ENCODE data around the gene MDFIC.

MDFIC gene

DNA sequence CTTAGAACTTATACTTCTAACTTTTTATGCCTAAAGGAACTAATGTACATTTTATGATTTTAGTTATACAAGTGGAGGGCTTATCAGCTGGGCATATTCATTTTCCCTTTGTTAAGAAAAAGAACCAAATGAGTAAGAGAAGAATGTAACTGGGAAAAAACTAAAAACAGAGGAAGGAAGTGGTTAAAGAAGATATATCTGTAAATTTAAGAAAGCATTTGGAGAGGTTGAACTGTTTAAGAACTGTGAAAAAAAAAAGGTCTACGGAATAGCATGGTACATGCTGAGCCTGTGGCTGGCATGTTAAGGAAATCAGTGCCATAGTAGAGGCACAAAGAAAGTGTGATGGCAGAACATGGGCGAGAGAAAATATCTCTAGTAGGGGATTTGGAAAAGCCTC, 6.2 kb downstream of the MDFIC start:
- no peak for ATAC-seq

DNA sequence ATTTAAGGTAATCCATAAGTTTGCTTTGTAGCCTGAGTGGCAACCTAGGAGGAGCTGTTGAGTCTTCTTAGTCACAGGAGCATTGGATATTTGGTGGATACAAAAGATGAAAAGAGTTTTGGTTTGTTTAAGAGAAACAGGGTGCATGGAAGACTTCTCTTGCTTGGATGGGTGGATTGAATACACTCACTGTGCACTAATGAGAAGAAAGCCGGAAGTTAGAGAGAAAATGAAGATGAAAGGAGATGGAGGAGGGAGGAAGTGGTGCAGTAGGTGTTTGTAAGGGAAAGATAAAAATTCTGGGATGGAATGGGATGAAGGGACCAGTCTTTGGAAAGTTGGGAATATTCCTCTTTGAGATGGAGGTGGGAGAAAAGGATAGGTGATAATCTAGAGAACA, 7.7 kb downstream of the MDFIC start:
- no peak for ATAC-seq

- ATAC-seq = no peak
These were observed 8.3 kb downstream of the MDFIC start for GRCh38 chr7:114930107-114930661.

GRCh38 chr7:114930829-114931655, 9.1 kb downstream of the MDFIC start:
- peak; percentile 61 to 68 for ATAC-seq

DNA sequence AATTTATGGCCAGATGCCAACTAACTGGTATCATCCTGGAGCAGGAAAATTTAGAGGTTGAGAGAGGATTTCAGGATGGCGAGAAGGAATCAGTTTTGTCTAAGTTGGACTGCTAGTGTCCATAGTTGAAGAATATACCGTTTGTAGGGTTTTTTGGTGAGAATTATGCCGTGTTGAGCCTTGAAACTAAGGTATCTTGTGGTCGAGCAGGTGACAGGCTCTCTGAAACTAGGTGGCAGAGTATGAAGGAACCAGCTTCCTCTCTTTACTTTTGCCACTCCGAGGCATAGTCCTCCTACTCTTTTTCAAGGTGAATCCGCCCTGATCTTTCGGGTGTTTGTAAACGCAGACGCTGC, 9.7 kb downstream of the MDFIC start:
- ATAC-seq = peak; percentile 83 to 87

- no peak for ATAC-seq
These were observed 11.1 kb downstream of the MDFIC start for GRCh38 chr7:114932991-114933390.

DNA sequence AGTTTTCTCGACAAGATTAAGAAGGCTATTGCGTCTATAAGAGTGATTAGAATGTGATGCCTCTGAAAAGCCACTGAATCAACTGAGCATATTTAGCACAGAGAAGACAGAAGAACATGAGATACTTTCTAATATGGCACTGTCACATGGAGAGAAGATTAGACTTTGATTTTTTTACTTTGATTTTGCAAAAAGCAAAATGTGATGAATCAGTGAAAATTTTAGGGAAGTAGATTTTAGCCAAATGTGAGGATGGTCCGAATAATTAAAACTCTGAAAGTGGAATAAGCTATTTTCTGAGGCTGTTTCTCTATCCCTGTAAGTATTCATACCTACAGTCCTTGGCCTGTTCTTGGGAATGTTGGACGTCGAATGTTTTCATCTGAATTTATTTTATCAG, 11.8 kb downstream of the MDFIC start:
- no peak for ATAC-seq

GRCh38 chr7:114934086-114934485, 12.2 kb downstream of the MDFIC start:
- ATAC-seq = no peak

GRCh38 chr7:114934713-114935112, 12.8 kb downstream of the MDFIC start:
- no peak for ATAC-seq

DNA sequence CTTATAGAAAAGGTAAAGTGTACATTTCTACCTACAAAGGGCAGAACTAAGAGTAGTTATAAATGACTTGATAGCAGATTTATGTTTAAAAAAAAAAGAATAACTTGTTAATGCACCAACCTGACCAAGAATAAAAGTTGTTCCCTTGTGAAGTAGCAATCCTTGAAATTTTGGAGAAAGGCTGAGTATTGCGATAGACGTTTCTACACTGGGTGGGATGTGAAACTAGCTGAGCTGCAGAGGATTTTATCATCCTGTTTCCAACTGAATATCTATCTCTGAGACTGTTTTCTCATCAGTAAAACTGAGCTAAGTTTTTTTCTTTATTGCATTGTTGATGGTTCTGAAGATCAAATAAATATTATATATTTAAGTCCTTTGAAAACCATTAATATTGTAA, 14.6 kb downstream of the MDFIC start:
- no peak for ATAC-seq

- ATAC-seq = no peak
These were observed 15.6 kb downstream of the MDFIC start for GRCh38 chr7:114937446-114937845.

GRCh38 chr7:114938785-114939184, 16.9 kb downstream of the MDFIC start:
- peak; percentile 32 to 44 for ATAC-seq

GRCh38 chr7:114939484-114940097, 17.7 kb downstream of the MDFIC start:
- ATAC-seq = peak; percentile 56 to 57

DNA sequence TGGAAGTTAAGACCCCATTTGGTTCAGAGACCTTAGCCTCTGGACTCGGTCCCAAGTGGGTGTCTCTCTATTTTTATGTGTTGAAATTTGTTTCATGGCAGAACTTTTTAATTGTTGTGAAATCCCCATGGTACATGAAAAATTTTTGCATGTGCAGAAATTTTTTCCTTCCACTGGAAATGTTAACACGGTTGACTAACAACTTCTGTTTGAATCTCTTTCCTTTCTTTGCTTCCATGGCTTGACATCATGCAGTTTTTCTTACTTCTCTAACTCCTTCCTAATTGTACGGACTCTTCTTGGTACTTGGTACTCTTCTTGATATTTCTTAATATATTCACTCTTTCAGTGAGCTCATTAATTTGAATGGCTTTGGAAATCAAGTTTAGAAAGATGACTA, 18.3 kb downstream of the MDFIC start:
- ATAC-seq = no peak

GRCh38 chr7:114941692-114942091, 19.8 kb downstream of the MDFIC start:
- no peak for ATAC-seq

DNA sequence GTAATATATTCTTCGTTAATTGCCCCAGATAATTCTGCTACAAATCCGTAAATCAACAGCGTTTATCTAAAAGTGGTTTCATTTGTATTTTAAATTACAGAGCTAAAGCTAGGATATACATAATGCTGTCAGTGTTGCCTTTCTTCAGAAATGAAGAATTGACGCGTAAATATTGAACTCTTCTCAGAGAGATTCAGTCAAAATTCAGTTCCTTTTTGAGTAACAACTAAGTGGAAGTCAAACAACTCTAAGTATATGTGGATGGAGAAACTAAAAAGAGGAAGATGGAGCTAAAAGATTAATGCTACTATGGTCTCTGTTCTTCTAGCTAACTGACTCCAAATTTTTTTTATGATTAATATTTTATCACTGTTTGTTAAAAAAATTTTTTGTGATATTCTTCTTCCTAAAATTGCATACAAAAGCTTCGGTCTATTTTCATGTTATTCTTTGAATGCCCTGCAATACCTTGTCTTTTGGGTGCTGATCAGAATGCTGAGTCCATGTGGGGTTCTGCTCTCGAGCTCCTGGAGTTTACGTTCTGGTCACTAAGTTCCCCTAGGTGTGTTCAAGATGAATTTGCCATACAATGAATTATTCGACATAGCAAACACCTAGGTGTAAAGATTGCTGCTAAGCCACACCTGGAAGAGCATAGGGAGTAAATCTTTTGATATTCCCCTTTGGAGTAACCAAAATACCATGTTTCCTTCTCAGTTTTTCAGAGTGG, 20.7 kb downstream of the MDFIC start:
- peak in 1 of 2 donors; percentile 25 for ATAC-seq

DNA sequence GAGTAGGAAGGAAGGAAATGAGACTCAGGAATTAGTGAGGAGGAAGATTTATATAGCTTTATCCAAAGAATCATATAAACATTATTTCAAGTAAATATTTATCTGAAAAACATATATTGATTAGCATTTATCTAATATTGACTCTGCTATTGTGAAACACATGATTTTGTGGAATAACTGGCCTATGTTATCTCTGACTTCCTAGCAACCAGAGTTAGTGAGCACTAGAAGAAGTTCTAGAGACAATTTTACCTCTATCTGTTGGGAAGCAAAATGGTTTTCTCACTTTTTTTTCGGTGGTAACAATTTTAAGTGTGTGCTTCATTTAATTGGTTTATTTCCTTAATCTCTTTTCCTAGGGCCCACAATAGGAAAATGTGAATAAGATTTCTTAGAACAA, 21.6 kb downstream of the MDFIC start:
- ATAC-seq = no peak

DNA sequence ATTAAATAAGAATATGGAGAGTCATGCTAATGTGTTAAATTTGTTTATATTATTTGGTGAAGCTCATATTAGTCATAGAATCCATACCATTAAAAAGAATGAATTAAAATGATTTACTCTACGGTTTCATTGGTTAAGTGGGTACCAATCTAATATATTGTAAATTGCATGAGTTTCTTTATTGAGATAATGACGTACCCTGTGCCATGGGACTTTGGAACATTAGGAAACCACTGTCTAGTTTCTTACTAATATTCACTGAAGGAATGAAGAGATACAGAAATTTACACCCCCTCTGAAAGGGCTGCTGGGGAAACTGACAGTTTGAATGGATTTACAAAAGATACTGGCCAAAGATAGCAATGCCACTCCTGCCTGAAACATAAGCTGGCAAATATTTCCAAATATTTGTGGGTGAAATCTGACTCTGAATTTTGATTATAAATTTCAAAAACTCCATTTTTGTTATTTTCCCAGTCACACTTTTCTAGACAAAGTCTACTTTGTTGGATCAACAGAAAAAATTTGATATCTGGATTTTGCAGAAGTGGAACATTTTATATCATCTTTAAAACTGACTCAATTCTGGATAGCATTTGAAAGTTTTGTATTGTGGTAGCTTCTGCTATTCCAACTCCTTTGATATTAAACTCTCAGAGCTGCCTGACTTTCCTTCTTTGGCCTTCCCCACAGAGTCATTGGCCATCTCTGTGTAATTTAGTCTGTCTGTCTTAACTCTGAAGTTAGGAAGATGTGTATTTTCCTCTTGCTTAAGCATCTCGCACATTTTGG, 22.3 kb downstream of the MDFIC start:
- no peak for ATAC-seq

- no peak for ATAC-seq
These were observed 23.1 kb downstream of the MDFIC start for GRCh38 chr7:114944745-114945625.

DNA sequence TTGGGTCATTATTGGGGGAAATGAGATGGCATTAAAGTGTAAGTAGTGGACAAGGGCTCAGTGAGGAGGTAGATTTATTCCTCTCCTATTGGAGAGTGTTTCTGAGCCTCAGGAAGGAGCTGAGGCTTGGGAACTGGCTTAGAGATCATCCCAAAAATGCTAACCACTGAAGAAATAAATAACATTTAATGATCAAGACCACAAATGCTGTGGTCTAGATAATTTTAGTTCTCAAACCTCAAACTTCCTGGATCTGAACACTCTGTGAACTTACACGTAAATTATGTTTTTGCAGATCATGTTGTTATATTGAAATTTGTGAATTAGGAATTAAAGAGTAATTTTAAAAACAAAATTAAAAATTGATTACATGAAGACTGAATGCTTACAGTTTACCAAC, 27.3 kb downstream of the MDFIC start:
- ATAC-seq = no peak

DNA sequence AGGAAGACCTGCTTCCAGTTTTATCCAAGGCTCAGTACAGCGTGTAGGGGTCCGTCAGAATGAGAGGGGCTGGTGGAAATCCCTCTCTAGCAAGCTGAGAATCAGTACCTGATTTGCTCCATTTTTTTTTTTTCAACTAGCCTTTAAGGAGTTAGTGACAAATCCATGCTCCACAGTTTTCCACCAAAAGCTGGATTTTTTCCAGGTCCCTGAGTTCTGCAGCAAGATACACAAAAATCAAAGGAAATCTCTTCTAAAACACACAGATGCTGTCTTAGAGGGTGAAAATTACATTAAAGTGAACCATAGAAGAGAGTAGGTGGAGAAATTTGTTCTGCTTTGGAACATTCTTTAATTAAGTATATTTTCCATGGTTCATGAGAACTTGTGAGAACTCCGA, 30.4 kb downstream of the MDFIC start:
- no peak for ATAC-seq

GRCh38 chr7:114953724-114954123, 31.8 kb downstream of the MDFIC start:
- no peak for ATAC-seq

Measured in activated CD4-positive, CD25-positive, alpha-beta regulatory T cell treated with anti-CD3 and anti-CD28 coated beads, Interleukin-2, amount 50 U/mL, for 24 hours (primary cell).